ENCODE results near the gene FCHSD2. TPM values are rescaled to one million over a fixed set of nuclear protein-coding genes. Genes with fewer than 3 reads are reported as not detected.
"Not testable (repeated sequence)": the region's sequence is repeated elsewhere in the genome, so short reads cannot be mapped to it uniquely, and the experiment has no call there.

Gene FCHSD2
- polyA plus RNA-seq, 10 donors = 21.6 to 32.2 (median 25.8) TPM

GRCh38 chr11:72805216-72805615 lies 336.9 kb downstream of the FCHSD2 start:
- DNase-seq = no peak

DNA sequence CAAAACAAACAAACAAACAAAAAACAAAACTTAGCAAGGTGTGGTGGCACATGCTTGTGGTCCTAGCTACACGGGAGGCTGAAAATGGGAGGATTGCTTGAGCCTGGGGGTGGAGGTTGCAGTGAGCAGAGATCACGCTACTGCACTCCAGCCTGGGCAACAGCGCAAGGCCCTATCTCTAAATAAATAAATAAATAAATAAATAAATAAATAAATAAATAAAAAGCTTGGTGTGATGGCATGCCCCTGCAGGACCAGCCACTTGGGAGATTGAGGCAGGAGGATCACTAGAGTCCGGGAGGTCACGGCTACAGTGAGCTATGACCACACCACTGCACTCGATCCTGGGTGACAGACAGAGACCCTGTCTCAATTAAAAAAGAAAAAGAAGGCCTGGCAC lies 339.3 kb downstream of the FCHSD2 start:
- DNase-seq = no peak

DNA sequence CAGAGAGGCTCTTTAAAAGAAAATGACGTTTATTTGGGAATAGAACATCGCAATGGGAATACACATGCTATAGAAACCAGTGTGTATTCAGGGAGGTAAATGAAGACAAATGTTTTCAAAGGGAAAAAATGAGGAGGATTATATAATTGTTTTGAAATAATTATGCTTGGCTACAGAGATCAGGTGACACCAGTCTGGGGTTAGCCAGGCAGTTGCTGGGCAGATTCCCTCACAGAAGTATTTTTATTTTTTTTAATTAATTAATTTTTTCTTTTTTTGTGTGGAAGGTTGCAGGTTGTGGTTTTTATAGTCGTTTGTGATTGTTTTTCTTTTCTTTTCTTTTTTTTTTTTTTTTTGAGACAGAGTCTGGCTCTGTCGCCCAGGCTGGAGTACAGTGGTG lies 342.7 kb downstream of the FCHSD2 start:
- no peak for DNase-seq

GRCh38 chr11:72798361-72798760 lies 343.8 kb downstream of the FCHSD2 start:
- no peak for DNase-seq

DNA sequence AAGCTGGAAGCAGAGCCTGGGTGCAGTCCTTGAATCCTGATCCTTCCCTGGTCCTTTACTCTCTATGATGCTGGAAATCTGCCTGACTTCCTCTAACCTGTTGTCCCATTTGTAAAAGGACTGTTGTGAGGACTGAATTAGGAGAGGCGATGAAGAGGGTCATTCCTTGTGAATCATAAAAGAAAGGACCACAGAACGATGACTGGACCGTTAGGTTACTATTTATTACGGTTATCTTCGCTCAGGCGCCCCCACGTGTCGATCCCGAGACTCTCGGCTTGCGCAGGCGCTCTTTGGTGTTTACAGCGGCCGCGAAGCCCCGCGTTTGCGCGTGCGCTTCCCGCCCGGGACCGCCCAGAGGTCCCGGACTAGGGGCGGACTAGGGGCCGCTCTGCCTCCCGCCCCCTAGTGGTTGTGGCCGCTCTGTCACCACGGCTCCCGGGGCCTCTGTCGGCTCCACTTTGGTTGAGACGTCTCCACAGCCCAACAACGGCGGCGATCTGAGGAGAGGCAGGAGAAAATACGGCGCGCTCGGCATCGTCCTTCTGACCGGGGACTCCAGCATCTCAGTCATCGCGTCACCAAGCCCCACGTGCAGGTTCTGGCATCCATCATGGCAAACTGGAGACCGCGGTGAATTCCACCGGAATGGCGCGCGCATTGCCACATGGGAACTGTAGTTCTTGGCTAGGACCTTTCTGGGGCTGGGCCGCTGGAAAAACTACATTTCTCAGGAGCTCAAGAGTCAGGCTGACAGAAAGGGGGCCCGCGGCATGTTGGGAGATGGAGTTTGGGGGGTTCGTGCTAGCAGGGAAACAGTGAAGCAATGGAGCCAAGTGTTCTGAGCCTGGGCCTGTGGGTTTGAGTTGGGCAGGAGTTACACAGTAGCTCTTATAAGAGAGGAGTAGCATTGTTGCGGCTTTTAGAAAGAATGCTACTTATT lies 348.4 kb downstream of the FCHSD2 start, which contains the start of gene STARD10:
STARD10 (minus strand) TSS at position 623 of the 943 bp plus-strand sequence. CDS start 12,866 bp downstream, outside the sequence.
- peak; percentile 98 to 99 (median 98) for DNase-seq

- no peak for DNase-seq
Measured at GRCh38 chr11:72793076-72793424, 349.1 kb downstream of the FCHSD2 start.

DNA sequence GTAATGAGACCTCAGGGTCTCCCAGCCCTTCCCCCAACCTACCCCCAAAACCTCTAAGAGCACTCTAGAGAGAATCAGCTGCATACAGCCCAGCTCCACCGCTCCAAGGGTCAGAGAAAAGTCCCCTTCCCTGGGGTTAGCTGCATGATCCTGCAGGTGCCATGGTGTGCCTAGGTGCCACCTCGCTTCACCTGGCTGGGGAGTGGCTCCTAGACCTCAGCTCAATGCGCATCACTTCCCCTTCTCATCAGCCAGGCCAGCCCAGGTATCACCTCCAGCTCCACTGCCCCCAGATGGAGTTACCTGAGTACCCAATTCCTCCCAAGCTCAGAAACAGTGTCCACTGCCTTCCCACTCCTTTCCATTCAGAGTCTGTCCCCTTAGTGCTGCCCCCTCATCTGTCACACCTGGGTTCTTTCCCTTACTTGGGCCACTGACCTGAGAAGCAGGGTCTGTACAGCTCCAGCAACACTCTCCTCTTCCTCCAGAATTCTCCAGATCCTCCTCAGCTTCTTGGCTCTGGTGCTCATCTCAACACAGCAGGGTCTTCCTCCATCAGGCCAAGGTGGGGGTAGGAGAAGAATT lies 349.6 kb downstream of the FCHSD2 start:
- DNase-seq = no peak

DNA sequence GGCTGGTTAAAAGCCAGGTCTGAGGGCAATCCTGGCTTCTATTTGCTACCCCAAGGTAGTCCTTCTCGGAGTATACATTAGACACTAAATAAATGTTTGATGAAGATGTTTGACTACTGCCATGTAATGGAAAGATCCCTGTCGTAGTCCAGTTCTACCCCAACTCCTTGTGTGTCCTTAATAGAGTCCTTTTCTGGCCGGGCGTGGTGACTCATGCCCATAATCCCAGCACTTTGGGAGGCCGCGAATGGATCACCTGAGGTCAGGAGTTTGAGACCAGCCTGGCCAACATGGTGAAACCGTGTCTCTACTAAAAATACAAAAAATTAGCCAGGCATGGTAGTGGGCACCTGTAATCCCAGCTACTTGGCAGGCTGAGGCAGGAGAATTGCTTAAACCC lies 350.9 kb downstream of the FCHSD2 start:
- not testable (repeated sequence) for DNase-seq

DNA sequence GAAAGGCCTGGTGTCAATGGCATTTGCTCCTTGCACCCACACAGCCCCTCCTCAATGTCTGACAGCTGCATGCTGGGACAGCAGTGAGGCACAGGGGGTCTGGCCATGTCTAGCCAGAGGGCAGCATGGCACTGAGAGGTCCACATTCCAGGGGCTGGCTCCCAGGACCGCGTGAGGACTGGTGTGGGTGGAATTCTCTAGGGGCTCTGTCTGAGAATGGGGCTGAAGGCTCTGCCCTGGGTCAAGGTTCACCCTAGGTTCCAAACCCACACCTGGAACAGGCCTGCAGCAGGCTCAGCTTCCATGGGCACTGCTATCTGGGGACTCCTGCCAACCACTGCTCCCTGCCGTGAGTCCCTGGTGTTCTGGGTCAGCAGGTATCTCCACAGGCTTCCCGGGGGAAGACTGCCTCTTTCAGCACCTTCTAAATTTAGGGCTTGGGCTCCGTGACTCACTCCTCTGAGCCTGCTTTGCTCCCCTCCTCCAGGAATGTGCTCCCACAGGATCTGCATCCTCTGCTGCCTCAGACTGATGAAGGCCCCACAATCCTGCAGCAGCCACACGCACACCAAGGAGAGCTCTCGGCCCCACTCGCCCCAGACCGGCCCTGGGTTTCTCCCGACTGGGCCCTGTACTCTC lies 352.5 kb downstream of the FCHSD2 start:
- DNase-seq = peak in 1 of 3 donors; percentile 77

DNA sequence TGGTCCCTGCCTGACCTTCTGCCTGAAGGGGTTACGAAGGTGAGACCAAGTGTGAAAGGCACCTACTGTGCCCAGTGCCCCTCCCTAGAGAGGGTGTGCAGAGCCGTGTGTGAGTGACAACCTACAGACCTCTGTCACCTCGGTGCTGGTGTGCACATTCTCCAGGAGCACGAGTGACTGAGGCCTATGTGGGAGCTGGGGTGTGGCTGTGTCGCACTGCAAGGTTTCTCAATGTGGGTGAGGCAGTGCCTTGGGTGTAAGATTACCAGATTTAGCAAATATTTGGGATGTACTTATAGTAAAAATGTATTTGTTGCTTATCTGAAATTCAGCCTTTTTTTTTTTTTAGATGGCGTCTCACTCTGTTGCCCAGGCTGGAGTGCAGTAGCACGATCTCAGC lies 353.9 kb downstream of the FCHSD2 start:
- DNase-seq = no peak

DNA sequence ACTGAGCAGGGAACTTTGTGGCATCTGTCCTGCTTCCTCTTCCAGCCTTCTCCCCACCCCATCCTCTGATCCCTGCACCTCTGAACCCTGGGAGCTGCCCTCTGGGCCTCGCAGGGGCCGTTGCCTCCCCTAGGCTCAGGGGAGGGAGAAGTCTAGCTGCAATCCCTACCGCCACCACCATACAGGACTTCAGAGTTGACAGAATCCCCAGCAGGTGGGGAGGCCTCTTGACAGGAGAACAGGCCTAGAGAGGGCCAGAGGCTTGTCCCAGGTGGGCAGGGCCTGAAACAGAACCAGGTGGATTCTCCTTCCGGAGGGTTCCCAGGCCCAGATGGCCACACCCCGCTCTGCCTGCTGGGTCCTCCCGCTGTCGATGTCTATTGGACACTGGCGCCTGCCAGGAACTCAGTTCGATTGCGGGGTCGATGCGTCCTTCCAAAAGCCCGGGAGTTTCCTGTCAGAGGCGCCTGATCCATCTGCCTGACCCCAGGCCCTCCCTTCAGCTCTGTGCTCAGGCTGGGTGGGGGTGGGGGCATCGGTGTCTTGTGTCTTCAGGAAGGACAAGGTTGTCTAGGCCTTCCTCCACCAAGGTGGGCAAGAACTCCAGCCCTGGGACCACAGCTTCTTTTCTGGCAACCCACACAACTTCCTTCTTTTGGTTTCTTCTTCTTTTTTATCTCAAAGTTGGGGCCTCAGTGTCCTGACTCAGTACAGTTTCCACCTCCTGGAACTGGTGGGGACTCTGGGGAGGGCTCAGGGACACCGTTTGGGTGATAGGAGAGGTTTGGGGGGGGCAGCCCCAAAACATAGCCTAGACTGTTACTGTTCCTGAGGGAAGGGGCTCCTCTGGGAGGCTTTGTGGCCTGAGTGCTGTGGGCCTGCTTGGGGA lies 354.7 kb downstream of the FCHSD2 start:
- DNase-seq = no peak

Other genes with a start within 250 kb of the FCHSD2 start
- 1 to 10 TPM in 4 of 10 donors, under 1 TPM in 6; 0.48 to 2.5 (median 0.83) TPM for gene P2RY2, start 76.0 kb upstream of the FCHSD2 start, polyA plus RNA-seq (ENCODE audit: insufficient read length in 10 of 10)
- 1 to 10 TPM; 1.3 to 3.1 (median 2.0) TPM for gene P2RY6, start 130.0 kb upstream of the FCHSD2 start, polyA plus RNA-seq (ENCODE audit: insufficient read length in 10 of 10)
- 10 to 100 TPM; 36.6 to 51.6 (median 43.7) TPM for gene ARHGEF17, start 166.0 kb upstream of the FCHSD2 start, polyA plus RNA-seq (ENCODE audit: insufficient read length in 10 of 10)
- 1 to 10 TPM; 2.3 to 4.0 (median 3.2) TPM for gene RELT, start 234.1 kb upstream of the FCHSD2 start, polyA plus RNA-seq (ENCODE audit: insufficient read length in 10 of 10)

Measured in muscle of back (tissue), 11 donors.